ENCODE results near the gene GRAMD1A.

Gene GRAMD1A

DNA sequence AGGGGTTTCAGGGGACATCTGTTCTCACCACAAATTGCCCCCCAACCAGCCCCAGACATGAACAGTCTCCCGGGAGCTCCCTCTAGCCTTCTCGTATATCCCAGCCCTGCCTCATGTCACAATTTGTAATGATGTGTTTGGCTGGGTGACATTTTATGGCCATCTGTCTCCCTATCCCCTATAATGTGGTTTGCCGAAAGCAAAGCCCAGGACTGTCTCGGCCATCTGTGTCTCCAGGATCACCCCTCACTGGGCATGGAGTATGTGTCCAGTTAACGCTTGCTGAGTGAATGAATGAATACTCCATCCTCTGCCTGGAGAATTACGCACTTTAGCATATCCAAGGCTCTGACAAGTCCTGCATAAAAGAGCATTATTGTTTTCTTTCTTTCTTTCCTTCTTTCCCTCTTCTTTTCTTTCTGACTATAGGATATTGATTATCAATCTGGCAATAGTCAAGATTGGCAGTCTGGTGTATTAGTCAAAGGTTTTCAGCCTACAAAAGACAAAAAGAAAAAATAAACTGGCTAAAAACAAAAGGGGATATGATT lies 56.5 kb downstream of the GRAMD1A start:
- DNase-seq: no peak

DNA sequence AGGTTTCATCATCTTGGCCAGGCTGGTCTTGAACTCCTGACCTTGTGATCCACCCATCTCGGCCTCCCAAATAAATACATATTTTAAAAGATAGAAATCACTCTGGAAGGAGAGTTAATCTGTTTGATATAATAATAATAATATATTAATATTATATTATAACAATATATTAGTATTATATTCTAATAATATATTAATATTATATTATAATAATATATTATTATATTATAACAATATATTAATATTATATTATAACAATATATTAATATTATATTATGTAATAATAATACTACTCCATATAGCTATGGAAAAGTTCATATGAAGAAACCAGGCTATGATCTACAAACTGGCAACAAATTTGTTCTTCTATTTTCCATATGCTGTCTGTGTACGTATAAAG lies 58.2 kb downstream of the GRAMD1A start:
- no peak for DNase-seq

DNA sequence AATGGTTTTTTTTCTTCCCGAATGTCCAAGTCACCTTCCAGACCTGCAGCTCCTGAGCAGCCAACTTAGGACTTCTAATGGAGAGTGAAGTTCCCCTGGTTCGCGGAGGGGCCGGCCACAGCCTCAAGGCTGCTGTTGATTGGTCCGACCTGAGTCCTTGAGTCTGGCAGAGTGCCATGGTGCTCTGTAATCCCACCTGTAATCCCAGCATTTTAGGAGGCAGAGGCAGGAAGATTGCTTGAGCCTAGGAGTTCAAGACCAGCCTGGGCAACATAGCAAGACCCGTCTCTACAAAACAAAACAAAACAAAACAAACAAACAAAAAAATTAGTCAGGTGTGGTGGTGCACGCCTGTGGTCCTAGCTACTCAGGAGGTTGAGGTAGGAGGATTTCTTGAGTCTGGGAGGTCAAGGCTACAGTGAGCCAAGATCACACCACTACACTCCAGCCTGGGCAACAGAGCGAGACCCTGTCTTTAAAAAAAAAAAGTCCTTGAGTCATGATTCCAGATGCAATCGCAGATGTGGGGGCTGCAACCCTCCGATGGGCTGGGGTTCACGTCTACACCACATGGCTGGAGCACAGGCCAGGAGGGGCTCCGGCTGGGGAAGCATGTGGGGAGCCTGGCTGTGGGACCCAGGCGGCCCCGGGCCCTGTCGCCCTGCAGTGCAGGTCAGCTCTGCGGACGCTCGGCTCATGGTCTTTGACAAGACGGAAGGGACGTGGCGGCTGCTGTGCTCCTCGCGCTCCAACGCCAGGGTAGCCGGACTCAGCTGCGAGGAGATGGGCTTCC lies 59.1 kb downstream of the GRAMD1A start:
- no peak for DNase-seq

DNA sequence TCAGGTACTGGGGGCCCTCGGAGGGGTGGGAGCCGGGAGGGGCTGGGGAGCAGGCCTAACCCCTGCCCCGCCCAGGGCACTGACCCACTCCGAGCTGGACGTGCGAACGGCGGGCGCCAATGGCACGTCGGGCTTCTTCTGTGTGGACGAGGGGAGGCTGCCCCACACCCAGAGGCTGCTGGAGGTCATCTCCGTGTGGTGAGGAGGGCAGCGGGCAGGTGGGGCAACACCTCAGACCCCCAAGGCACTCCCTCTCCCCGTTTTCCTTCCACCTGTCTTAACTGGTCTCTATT lies 59.6 kb downstream of the GRAMD1A start:
- no peak for DNase-seq

DNA sequence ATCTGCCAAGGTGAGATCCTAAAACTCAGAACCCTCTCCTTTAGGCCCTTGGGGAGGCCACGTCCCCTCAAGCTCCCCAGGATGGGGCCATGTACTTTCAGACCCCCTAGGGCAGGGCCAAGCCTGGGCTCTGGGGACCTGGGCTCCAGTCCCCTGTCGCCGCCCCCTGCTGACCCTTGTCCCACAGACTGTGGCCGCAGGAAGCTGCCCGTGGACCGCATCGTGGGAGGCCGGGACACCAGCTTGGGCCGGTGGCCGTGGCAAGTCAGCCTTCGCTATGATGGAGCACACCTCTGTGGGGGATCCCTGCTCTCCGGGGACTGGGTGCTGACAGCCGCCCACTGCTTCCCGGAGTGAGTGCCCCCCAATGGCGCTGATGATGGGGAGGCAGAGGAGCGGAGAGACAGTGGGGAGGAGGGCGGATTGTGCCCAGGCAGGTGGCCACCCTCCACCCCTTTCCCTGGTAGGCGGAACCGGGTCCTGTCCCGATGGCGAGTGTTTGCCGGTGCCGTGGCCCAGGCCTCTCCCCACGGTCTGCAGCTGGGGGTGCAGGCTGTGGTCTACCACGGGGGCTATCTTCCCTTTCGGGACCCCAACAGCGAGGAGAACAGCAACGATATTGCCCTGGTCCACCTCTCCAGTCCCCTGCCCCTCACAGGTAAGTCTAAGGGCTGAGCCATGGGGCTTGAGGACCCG lies 60.2 kb downstream of the GRAMD1A start:
- DNase-seq: no peak

DNA sequence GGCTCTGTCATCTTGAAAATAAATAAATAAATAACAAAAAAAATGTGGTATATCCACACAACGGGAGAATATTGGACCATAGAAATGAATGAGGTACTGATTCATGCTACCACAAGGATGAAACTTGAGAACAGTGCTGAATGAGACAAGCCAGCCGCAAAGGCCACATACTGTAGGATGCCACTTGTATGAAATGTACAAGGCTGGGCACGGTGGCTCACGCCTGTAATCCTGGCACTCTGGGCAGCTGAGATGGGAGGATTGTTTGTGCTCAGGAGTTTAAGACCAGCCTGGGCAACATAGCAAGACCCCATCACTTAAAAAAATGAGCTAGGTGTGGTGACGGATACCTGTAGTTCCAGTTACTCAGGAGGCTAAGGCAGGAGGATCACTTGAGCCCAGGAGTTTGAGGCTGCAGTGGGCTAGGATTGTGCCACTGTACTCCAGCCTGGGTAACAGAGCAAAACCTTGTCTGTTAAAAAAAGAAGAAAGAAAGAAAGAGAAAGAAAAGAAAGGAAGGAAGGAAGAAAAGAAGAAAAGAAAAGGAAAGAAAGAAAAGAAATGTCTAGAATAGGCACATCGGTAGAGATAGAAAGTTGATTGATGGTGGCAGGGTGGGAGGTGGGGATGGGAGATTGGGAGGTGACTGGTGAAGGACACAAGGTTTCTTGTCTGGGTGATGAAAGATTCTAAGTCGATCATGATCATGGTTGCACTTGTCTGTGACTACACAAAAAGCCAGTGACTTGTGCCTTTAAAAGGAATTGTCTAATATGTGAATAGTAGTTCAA lies 61.7 kb downstream of the GRAMD1A start:
- no peak for DNase-seq

DNA sequence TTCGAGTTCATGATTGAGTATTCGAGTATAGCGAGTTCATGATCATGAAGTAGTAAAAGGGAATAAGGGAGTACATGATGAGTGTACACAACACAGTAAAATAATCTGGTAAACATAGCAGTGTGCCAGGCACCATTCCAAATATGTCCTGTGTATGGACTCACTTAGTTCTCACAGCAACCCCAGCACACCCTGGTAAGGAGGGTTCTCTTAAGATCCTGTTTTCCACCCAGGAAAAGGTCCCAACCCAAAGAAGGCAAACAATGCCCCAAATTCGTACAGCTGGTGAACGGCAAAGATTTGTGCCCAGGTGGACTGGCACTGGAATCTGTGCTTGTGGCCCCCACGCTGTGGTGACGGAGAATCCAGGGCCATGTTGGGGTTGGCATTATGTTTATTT lies 62.8 kb downstream of the GRAMD1A start:
- DNase-seq: no peak

DNA sequence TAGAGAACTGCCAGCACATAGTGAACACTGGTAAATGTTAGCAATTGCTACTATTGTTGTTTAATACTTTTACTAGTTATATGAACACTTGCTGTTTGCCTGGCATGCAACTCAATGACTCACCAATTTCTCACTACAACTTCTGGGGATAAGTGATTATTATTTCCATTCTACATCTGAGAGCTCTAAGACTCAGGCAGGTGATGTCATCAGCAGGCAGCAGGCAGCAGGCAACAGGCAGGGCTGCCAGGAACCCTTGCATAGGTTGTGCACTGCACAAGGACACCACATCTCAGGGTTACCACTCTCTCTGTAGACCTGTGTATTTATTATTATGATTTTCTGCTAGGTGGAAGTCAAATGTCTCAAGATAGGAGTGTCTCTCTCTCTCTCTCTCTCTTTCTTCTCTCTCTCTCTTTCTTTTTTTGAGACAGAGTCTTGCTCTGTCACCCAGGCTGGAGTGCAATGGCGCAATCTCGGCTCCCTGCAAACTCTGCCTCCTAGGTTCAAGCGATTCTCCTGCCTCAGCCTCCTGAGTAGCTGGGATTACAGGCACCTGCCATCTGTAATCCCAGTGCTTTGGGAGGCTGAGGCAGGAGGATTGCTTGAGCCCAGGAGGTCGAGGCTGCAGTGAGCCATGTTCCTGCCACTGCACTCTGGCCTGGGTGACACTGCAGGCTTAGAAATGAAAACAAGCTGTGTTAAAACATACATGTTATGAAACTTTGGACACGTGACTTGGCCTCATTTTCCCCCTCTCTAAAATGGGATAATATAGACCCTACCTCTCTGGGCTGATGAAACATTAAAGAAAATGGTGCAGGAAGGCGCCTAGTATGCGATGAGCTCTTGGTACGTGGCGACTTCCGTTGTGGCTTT lies 64.1 kb downstream of the GRAMD1A start:
- DNase-seq: no peak

DNA sequence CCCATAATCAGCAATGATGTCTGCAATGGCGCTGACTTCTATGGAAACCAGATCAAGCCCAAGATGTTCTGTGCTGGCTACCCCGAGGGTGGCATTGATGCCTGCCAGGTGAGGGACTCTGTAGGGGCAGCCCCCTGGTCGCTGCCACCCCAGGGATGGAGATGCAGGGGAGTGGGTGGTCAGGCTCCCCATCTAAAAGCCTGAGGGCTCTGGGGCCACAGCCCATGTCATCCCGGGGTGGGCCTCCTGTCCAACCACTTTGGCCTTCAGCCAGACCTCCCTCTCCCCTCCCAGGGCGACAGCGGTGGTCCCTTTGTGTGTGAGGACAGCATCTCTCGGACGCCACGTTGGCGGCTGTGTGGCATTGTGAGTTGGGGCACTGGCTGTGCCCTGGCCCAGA lies 65.5 kb downstream of the GRAMD1A start:
- DNase-seq: no peak

DNA sequence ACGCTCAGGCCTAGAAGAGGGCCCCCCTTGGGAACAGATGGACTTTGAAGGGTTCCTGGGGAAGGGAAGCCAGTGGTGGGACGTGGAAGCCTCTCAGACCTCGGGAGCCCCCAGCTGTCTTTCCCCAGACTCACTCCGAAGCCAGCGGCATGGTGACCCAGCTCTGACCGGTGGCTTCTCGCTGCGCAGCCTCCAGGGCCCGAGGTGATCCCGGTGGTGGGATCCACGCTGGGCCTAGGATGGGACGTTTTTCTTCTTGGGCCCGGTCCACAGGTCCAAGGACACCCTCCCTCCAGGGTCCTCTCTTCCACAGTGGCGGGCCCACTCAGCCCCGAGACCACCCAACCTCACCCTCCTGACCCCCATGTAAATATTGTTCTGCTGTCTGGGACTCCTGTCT lies 66.0 kb downstream of the GRAMD1A start:
- DNase-seq: no peak

DNA sequence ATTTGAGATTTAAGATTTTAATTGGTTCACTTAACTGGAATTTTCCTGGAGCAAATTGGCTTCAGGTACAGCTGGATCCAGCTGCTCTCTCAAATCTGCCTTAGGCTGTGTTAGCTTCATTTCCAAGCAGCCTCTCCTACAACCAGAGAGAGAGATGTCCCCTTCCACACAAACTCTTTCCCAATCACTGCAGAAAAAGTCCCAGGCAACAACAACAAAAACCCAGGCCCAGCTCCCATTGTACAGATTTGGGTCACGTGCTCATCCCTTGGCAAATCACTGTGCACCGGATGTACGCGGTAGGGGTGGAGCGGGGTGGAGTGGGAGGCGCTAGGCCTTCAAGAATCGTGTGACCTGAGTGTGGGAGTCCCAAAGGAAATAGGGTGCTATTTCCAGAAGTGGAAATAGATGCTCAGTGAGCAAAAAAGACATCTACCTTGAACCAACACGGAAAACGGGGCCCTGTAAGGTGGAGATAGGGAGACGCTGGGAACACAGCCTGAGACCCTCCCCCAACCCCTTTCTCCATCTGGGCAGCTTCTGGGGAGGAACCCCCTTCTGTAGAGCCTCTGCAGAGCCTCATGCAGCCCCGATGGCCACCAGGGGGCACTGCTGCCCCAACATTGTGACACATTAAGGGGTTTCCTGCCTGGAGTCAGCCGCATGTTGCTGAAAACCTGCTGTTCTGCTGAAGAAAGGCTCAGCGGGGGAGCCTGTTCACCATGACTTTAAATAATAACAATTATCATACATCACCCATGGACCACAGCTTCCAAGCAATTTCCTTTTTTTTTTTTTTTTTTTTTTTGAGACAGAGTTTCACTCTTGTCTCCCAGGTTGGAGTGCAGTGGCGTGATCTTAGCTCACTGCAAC lies 66.8 kb downstream of the GRAMD1A start:
- no peak for DNase-seq

DNA sequence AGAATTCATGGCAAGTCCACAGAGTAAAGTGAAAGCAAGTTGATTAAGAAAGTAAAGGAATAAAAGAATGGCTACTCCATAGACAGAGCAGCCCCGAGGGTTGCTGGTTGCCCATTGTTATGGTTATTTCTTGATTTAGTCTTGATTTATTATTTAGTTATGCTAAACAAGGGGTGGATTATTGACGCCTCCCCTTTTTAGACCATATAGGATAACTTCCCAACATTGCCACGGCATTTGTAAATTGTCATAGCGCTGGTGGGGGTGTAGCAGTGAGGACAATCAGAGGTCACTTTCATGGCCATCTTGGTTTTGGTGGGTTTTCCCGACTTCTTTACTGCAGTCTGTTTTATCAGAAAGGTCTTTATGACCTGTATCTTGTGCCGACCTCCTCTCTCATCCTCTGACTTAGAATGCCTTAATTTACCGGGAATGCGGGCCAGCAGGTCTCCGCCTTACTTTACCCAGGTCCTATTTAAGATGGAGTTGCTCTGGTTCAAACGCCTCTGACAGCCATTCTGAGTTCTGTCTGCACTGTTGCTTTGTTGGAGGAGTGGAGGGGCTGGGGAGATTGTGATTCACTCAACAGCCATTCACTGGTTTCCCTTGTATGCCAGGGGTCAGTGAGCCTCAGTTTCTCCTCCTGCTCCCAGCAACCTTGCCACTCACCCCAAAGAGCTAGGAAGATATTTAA lies 69.0 kb downstream of the GRAMD1A start:
- no peak for DNase-seq

DNA sequence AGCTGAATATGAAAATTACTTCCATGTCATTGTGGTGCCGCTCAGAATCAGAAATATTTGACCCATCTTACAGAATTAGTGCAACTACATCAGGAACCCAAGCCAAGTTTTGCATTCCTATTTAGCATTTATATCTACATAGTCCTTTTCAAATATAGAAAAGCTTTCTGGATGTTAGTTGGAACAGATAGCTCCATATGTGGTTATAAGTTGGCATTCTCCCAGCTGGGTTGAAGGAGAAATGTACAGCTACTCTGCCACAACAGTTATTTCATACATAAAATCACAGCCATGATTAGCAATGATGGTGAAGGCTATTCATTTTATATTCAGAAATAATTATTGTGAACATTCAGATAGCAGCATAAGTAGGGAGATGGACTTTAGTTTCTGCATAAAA lies 69.6 kb downstream of the GRAMD1A start:
- DNase-seq: no peak

DNA sequence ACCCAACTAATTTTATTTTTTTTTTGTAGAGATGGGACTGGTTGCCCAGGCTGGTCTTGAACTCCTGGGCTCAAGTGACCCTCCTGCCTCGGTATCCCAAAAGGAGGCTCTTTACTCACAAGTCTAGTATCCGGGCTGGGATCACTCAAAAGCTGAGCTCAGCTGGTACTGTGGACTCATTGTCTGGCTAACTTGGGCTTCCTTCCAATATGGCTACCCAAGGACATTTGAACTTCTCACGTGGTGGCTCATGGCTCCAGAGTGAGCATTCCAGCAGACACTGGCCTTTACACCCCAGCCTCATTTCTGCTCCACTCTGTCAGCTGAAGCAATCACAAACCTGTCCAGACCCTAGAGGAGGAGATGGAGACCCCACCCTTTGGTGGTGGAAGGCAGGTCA lies 70.3 kb downstream of the GRAMD1A start:
- DNase-seq: no peak

DNA sequence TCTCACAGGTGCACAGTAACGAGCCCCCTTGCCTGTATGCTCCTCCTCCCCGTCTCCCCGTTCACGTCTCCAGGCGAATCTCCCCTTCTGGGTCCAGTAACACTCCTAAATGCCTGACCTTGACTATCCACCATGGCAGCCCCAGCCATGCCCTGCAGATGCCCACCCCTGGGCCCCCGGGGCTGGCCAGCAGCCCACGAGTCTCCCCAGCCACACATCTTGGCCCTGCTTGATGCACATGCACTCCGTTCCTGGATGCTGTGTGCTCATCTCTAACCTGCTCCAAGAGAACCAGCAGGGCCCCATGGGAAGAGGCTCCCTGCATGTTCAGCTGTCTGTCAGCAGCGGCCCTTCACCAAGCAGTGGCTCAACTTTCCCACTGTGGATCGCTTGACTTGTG lies 73.4 kb downstream of the GRAMD1A start:
- no peak for DNase-seq

DNA sequence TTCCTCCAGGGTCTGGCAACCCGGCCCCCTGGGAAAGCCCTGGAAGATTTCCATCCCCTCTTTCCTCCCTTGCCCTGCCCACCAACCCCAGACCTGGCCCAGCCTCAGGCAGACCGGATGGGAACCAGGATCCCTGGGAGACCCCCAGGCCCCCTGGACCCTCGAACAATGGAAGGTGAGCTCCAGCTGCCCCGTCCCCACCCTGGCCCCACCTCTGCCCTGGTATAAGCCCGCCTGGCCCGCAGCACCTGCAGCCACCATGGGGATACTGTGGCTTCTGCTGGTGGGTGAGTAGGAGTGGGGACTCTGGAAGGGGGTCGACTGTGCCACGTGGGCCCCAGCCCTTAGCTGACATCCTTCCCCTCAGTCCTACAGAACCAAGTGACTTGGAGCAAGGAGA lies 73.8 kb downstream of the GRAMD1A start:
- no peak for DNase-seq

DNA sequence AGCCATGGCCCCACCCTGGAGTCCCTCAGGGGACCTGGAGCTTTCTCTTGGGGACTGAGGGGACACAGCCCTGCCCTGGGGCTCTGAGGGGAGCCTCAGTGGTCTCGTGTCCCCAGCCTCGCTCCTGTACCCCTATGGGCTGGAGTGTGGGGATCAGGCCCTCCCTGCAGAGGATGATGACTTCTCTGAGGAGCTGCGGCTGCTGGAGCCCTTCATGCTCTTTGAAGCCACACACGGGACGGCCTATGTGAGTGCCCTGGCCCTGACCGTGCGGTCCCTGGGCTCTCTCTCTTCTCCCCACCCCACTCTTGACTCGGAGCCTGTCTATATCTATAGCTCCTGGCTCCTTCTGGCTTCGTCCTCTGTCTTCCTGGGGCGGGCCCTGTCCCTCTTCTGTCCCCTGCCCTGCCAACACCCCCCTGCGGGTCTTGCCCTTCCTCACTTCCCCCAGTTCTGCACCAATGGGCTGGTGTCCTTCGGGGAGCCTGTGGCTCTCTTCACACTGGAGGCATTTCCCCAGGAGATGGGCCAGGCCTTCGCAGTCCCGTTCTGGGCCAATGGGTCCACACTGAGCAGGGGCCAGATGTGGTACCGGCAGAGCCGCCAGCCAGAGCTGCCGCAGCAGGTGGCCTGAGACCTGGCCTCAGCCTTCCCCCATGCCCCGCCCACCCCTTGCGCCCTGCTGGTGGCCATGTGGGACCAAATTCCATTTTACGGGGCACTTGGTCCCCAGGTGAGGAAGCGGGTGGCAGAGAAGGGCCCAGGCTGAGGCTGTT lies 74.5 kb downstream of the GRAMD1A start:
- no peak for DNase-seq

DNA sequence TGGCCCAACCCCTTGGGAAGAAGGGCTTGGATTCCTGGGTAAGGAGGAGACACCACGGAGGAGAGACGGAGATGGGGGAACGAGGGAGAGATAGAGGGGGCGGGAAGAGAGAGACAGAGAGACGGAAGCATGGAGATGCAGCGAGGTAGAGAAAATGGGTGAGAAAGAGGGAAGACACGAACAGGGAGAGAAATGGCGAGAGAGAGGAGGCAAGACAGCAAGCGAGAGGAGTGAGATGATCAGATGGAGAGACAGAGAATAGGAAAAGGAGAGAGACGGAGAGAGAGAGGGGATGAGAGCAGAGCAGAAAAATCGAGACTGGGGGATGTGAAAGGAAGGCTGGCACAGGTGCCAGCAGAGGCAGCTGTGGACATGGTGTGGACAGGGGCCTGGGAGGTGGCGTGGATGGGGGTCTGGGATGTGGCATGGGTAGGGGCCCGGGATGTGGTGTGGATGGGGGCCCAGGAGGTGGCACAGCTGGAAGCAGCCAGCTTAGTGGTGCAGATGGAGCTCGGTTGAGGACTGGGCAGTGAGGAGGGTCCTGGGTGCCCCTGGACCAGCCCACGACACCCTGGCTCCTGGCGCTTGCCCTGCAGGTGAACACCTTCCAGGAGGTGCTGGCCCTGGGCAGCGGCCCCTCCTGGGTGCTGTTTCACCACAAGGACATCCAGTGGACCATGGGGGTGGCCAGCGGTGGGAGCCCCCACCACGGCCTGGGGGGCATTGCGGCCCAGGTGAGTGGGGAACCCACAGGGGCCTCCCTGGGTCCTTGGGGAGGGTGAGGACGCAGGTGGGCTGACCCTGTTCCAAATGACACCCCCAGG lies 75.3 kb downstream of the GRAMD1A start:
- DNase-seq: no peak

DNA sequence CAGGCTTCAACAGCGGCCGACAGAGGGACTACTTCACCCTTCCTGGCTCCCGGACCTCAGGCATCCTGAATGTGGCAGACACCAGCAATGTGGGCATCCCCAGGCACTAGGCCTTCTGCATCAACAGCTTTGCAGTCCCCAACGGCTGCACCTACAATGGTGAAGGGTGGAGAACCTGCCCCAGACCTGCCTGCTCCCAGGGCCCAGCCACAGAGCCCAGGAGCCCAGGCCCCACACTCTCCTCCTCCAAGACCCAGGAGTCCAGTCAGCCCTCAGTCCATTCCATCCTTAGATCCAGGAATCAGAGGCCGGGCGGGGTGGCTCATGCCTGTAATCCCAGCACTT lies 75.9 kb downstream of the GRAMD1A start:
- DNase-seq: no peak
